ENCODE data around the gene PLCB1.

GRCh38 chr20:8127553-8128255 is 4.4 kb upstream of the PLCB1 start:
- TF ChIP-seq POLR2A (IDR thresholded peaks at IDR 0.05; ENCODE audit: low read length) (no peak), GATA1 (IDR thresholded peaks at IDR 0.05; ENCODE audit: low read depth, low read length) (no peak)
